ENCODE measurements around the gene PRSS53. TPM values are rescaled to one million over a fixed set of nuclear protein-coding genes. Genes with fewer than 3 reads are reported as not detected.

The PRSS53 gene
- total and polyA plus RNA-seq, 10 donors: 1.6 to 6.0 (median 2.5) TPM

- peaks cover 6 to 99% (median 70%) of the 10 kb centered on the region in 6 donors for H3K36me3 ChIP-seq
- H3K27me3 ChIP-seq (replicated peaks in 1 of 7): no peaks in the 10 kb centered on the region
- H3K4me1 ChIP-seq: peaks cover 0 to 51% (median 22%) of the 10 kb centered on the region in 6 donors
- H3K27ac ChIP-seq: peak overlapping the region in 3 of 8 donors; percentile 92 to 99 (median 92)
- no peak for DNase-seq
- intact Hi-C loops (cut with DNase I; ENCODE audit: low total_unique reads): no loop called here
- no peak for TF ChIP-seq CTCF (IDR thresholded peaks at IDR 0.05 in 8 of 11, conservative IDR thresholded peaks at IDR 0.05 in 3 of 11)
- no peak for TF ChIP-seq POLR2A (IDR thresholded peaks at IDR 0.05)
- TF ChIP-seq POLR2AphosphoS5 (IDR thresholded peaks at IDR 0.05): no peak
- H3K9me3 ChIP-seq: no peaks in the 10 kb centered on the region
- H3K4me3 ChIP-seq: no peak overlapping the region
- WGBS, 5 donors: 90 to 97% (median 92%) methylated on average over 3 of the region's 3 CpGs
Measured at GRCh38 chr16:31125844-31126243, 37.1 kb upstream of the PRSS53 start.

- Histone ChIP-seq H3K4me3 (no peak overlapping the region), H3K9me3 (no peaks in the 10 kb centered on the region), H3K27me3 (replicated peaks in 1 of 7) (no peaks in the 10 kb centered on the region), H3K27ac (peak overlapping the region in 5 of 8 donors; percentile 35 to 99 (median 96)), H3K4me1 (peaks cover 15 to 49% (median 29%) of the 10 kb centered on the region in 6 donors), H3K36me3 (peaks cover 6 to 67% (median 49%) of the 10 kb centered on the region in 6 donors)
- WGBS, 5 donors: 90 to 97% (median 96%) methylated on average over 16 of the region's 16 CpGs
- no peak for DNase-seq
- TF ChIP-seq POLR2AphosphoS5 (IDR thresholded peaks at IDR 0.05) (no peak), POLR2A (IDR thresholded peaks at IDR 0.05) (no peak), CTCF (IDR thresholded peaks at IDR 0.05 in 8 of 11, conservative IDR thresholded peaks at IDR 0.05 in 3 of 11) (no peak)
- intact Hi-C loops (cut with DNase I; ENCODE audit: low total_unique reads): no loop called here
Measured at GRCh38 chr16:31120129-31120528, 31.4 kb upstream of the PRSS53 start.

GRCh38 chr16:31118223-31119155 is 29.7 kb upstream of the PRSS53 start:
- TF ChIP-seq CTCF (IDR thresholded peaks at IDR 0.05 in 8 of 11, conservative IDR thresholded peaks at IDR 0.05 in 3 of 11) (no peak), POLR2AphosphoS5 (IDR thresholded peaks at IDR 0.05) (peak in 1 of 3 donors; percentile 42), POLR2A (IDR thresholded peaks at IDR 0.05) (no peak)
- intact Hi-C loops (cut with DNase I; ENCODE audit: low total_unique reads): loop anchor here (2.0 kb wide), 1 partner anchor 62 kb away; the partner anchor contains the start of gene FUS
- peaks cover 6 to 50% (median 41%) of the 10 kb centered on the region in 6 donors for H3K36me3 ChIP-seq
- H3K27ac ChIP-seq: peak overlapping the region; percentile 94 to 99 (median 98)
- WGBS, 5 donors: 52 to 63% (median 53%) methylated on average over 9 of the region's 9 CpGs
- no peak for DNase-seq
- H3K9me3 ChIP-seq: no peaks in the 10 kb centered on the region
- H3K4me1 ChIP-seq: peaks cover 15 to 64% (median 33%) of the 10 kb centered on the region in 6 donors
- H3K4me3 ChIP-seq: peak overlapping the region; percentile 57 to 80 (median 69)
- no peaks in the 10 kb centered on the region for H3K27me3 ChIP-seq (replicated peaks in 1 of 7)
